Subcutaneous abdominal adipose tissue (tissue), 5 donors: Measurements from ENCODE around the gene CDT1.

Experiments
- H3K27ac ChIP-seq: one replicate; pipeline ENCODE4 v1.7.0; 2013; ENCODE audit warnings: low read depth, mild to moderate bottlenecking, inconsistent platforms, low read length, moderate library complexity
- H3K27me3 ChIP-seq, 5 donors: one replicate each; pipeline ENCODE4 v1.7.0; 2013; ENCODE audit warnings: low read length in 5 of 5, inconsistent platforms in 1 of 5; ENCODE audit not compliant: control insufficient read depth in 5 of 5, insufficient read depth in 4 of 5
- H3K36me3 ChIP-seq, 5 donors: one replicate each; pipeline ENCODE4 v1.7.0; 2013; ENCODE audit warnings: low read length in 5 of 5; ENCODE audit not compliant: control insufficient read depth in 5 of 5, insufficient read depth in 5 of 5
- H3K4me1 ChIP-seq, 5 donors: one replicate each; pipeline ENCODE4 v1.7.0; 2013; ENCODE audit warnings: low read length in 5 of 5, mild to moderate bottlenecking in 3 of 5, moderate library complexity in 1 of 5; ENCODE audit not compliant: control insufficient read depth in 5 of 5, insufficient read depth in 5 of 5
- H3K4me3 ChIP-seq, 5 donors: one replicate each; pipeline ENCODE4 v1.7.0; 2013; ENCODE audit warnings: low read length in 5 of 5, low read depth in 1 of 5
- H3K9ac ChIP-seq, 5 donors: one replicate each; pipeline ENCODE4 v1.7.0; 2013; ENCODE audit warnings: low read length in 5 of 5, mild to moderate bottlenecking in 4 of 5, moderate library complexity in 3 of 5
- H3K9me3 ChIP-seq, 5 donors: one replicate each; pipeline ENCODE4 v1.7.0; 2013; ENCODE audit warnings: low read length in 5 of 5; ENCODE audit not compliant: control insufficient read depth in 5 of 5
- donor health status: healthy.
- donor health status: healthy.
- donor health status: healthy.
- donor health status: healthy.
- donor health status: healthy.

The CDT1 gene

GRCh38 chr16:88803264-88803987, at the start of gene CDT1:
TSS of gene CDT1 (plus strand) at chr16:88803789. CDS start at chr16:88803832, 43 bp downstream.
- peaks cover 0 to 4% (median 4%) of the 10 kb centered on the region in 5 donors for H3K27me3 ChIP-seq
- H3K36me3 ChIP-seq = peaks cover 0 to 8% (median 6%) of the 10 kb centered on the region in 5 donors
- peak within 1 kb of the TSS in 3 of 5 donors; percentile 61 to 71 (median 62) for H3K9ac ChIP-seq
- H3K4me1 ChIP-seq = peaks cover 0 to 27% (median 15%) of the 10 kb centered on the region in 5 donors
- H3K27ac ChIP-seq = peak within 1 kb of the TSS; percentile 30
- H3K9me3 ChIP-seq = no peaks in the 10 kb centered on the region
- H3K4me3 ChIP-seq = peak within 1 kb of the TSS in 4 of 5 donors; percentile 62 to 73 (median 65)

- Histone ChIP-seq H3K27me3 (no peaks in the 10 kb centered on the region), H3K4me1 (peaks cover 0 to 32% (median 13%) of the 10 kb centered on the region in 5 donors), H3K4me3 (no peak overlapping the region), H3K36me3 (peaks cover 0 to 23% (median 7%) of the 10 kb centered on the region in 5 donors), H3K9ac (peak overlapping the region in 1 of 5 donors; percentile 1), H3K27ac (no peak overlapping the region), H3K9me3 (peaks cover 0 to 3% (median 0%) of the 10 kb centered on the region in 5 donors)
Measured at GRCh38 chr16:88754109-88754911, 49.3 kb upstream of the CDT1 start.

DNA sequence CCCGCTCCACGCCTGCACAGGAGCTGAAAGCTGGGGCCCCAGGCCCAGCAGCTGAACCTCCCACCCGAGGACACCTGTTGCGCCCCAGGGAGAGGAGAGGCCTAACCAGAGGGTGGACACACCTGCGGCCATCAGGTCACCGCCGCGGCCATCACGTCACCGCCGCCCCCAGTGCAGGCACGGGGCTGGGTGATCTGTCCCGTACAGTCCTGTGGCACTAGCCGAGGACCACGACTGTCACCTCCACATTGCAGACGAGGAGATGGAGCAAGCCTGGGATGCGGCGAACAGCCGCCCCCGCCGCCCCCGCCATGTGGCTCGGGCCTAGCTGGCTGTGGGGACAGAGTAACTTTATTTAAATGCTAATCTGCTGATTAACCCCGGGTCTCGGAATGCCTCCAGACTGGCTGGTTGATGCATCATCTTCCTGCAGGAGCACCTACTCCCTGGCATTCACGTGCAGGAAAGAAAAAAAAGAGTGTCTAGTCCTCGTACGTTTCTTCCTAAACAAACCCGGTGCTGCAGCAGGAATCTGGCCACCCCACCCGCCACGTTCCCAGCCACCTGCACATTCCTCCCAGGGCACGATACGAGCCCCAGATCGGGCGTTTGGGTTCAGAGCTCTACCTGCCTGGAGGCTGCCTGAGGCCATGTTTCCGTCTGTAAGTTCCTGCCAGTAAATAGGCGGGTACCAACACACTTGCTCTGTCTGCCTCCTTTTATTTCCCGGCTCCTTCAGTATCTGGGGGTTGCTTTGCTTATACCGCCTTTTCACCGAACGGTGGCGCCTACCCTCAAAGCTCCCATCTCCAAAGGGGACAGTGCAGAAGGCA, 48.5 kb upstream of the CDT1 start:
- no peak overlapping the region for H3K4me3 ChIP-seq
- peaks cover 0 to 22% (median 6%) of the 10 kb centered on the region in 5 donors for H3K36me3 ChIP-seq
- no peak overlapping the region for H3K27ac ChIP-seq
- H3K4me1 ChIP-seq = peaks cover 0 to 41% (median 22%) of the 10 kb centered on the region in 5 donors
- no peaks in the 10 kb centered on the region for H3K27me3 ChIP-seq
- no peak overlapping the region for H3K9ac ChIP-seq
- H3K9me3 ChIP-seq = peaks cover 0 to 3% (median 0%) of the 10 kb centered on the region in 5 donors

DNA sequence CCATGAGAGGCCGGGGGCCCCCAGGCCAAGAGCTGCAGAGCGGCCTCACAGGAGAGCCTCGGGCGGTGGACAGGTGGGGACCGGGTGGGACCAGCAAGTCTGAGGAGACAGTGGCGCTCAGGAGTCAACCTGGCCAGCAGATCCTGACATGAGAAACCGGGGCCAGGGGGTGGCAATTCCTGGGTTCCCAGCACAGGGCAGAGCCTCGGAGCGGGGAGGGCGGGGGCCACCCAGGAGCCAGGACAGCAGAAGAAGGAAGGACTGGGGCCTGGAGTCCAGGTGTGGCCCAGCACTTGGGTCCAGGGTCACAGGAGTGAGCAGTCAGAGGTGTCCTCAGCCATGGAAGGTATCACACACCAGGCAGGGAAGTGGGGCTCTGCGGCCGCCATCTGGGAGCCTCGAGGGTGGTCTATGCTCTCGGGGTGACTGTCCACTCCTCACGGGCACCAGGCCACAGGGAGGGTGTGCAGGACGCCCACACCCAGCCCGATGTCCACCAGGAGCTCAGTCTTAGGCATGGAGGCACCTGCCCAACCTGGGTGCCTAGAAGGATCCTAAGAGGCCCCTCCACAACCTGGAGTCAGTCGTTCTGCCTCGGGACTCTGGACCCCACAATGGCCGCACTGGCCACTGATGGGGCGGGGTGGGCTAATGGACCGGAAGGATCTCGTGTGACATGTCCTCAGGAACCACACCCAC, 47.7 kb upstream of the CDT1 start:
- Histone ChIP-seq H3K27ac (no peak overlapping the region), H3K9me3 (peaks cover 0 to 3% (median 0%) of the 10 kb centered on the region in 5 donors), H3K27me3 (no peaks in the 10 kb centered on the region), H3K4me3 (no peak overlapping the region), H3K9ac (no peak overlapping the region), H3K36me3 (peaks cover 0 to 20% (median 6%) of the 10 kb centered on the region in 5 donors), H3K4me1 (peaks cover 1 to 48% (median 29%) of the 10 kb centered on the region in 5 donors)

GRCh38 chr16:88758227-88758943, 45.2 kb upstream of the CDT1 start:
- Histone ChIP-seq H3K4me1 (peaks cover 1 to 71% (median 53%) of the 10 kb centered on the region in 5 donors), H3K9ac (no peak overlapping the region), H3K36me3 (peaks cover 0 to 21% (median 9%) of the 10 kb centered on the region in 5 donors), H3K27ac (no peak overlapping the region), H3K27me3 (no peaks in the 10 kb centered on the region), H3K4me3 (no peak overlapping the region), H3K9me3 (peaks cover 0 to 3% (median 0%) of the 10 kb centered on the region in 5 donors)

- Histone ChIP-seq H3K9me3 (peaks cover 0 to 3% (median 0%) of the 10 kb centered on the region in 5 donors), H3K27me3 (no peaks in the 10 kb centered on the region), H3K27ac (no peak overlapping the region), H3K4me1 (peaks cover 1 to 71% (median 54%) of the 10 kb centered on the region in 5 donors), H3K4me3 (no peak overlapping the region), H3K9ac (peak overlapping the region in 2 of 5 donors; percentile 2 to 14), H3K36me3 (peaks cover 0 to 21% (median 12%) of the 10 kb centered on the region in 5 donors)
Measured at GRCh38 chr16:88758944-88759244, 44.7 kb upstream of the CDT1 start.

DNA sequence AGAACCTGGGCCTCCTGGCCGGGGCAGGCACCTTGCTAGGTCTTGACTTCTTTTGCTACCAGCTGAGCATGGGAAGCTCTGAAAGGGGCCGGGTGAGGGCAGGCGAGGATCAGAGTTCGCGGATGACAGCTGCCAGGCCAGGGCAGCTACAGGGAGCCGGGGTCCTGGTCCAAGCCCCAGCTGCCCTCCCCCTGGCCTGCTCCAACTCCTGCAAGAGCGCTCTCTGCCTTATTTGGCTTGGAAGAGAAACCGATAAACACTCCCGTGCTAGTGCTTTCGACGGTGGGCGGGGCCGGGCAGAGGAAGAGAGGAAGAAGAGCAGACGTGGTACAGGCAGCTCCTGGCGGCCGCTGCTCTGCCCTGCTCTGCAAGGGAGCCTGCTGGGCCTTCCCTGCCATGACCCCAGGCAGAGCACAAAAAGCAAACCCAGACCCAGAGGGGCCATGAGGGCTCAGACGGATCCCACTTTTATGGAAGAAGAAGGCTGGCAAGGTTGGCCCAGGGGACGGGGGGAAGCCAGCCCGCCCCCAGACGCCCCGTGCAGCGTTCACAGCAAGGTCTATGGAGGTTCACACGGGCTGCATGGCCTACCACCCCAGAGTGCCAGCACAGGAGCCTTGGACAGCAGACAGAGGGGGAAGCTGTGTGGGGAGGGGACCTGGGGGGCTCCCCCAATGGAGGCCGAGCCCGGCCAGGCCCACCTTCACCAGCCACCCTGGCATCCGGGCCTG, 44.2 kb upstream of the CDT1 start:
- Histone ChIP-seq H3K9ac (peak overlapping the region in 2 of 5 donors; percentile 14 to 30), H3K9me3 (peaks cover 0 to 3% (median 0%) of the 10 kb centered on the region in 5 donors), H3K27me3 (no peaks in the 10 kb centered on the region), H3K4me3 (peak overlapping the region in 2 of 5 donors; percentile 34 to 38), H3K27ac (peak overlapping the region; percentile 23), H3K4me1 (peaks cover 1 to 67% (median 51%) of the 10 kb centered on the region in 5 donors), H3K36me3 (peaks cover 0 to 24% (median 15%) of the 10 kb centered on the region in 5 donors)

GRCh38 chr16:88759976-88760350, 43.6 kb upstream of the CDT1 start:
- Histone ChIP-seq H3K9me3 (peaks cover 0 to 3% (median 0%) of the 10 kb centered on the region in 5 donors), H3K27ac (peak overlapping the region; percentile 23), H3K4me3 (peak overlapping the region in 1 of 5 donors; percentile 38), H3K36me3 (peaks cover 0 to 24% (median 15%) of the 10 kb centered on the region in 5 donors), H3K4me1 (peaks cover 1 to 67% (median 51%) of the 10 kb centered on the region in 5 donors), H3K9ac (peak overlapping the region in 3 of 5 donors; percentile 14 to 40 (median 30)), H3K27me3 (no peaks in the 10 kb centered on the region)
